Measurements from ENCODE around the gene ZSCAN5A.

- TF ChIP-seq CTCF (IDR thresholded peaks at IDR 0.05) = no peak
- no peak for TF ChIP-seq EP300 (IDR thresholded peaks at IDR 0.05)
- TF ChIP-seq POLR2A (IDR thresholded peaks at IDR 0.05) = no peak
- TF ChIP-seq POLR2AphosphoS5 (IDR thresholded peaks at IDR 0.05) = no peak
These were observed 42.3 kb upstream of the ZSCAN5A start for GRCh38 chr19:56356944-56357343.
